Measurements from ENCODE around the gene IRF2BP2.

GRCh38 chr1:234605399-234605982 lies 4.5 kb downstream of the IRF2BP2 start:
- TF ChIP-seq, protein P1, sequence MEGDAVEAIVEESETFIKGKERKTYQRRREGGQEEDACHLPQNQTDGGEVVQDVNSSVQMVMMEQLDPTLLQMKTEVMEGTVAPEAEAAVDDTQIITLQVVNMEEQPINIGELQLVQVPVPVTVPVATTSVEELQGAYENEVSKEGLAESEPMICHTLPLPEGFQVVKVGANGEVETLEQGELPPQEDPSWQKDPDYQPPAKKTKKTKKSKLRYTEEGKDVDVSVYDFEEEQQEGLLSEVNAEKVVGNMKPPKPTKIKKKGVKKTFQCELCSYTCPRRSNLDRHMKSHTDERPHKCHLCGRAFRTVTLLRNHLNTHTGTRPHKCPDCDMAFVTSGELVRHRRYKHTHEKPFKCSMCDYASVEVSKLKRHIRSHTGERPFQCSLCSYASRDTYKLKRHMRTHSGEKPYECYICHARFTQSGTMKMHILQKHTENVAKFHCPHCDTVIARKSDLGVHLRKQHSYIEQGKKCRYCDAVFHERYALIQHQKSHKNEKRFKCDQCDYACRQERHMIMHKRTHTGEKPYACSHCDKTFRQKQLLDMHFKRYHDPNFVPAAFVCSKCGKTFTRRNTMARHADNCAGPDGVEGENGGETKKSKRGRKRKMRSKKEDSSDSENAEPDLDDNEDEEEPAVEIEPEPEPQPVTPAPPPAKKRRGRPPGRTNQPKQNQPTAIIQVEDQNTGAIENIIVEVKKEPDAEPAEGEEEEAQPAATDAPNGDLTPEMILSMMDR (conservative IDR thresholded peaks at IDR 0.05): no peak
- TF ChIP-seq EZH2 (IDR thresholded peaks at IDR 0.05; ENCODE audit: low read depth): no peak

All from PC-9 (cell line).